ENCODE measurements around the gene UBE2QL1. TPM values are rescaled to one million over a fixed set of nuclear protein-coding genes. Genes with fewer than 3 reads are reported as not detected.

UBE2QL1 gene
- total and polyA plus RNA-seq, 4 donors, result 0.02 to 0.51 (median 0.09) TPM

DNA sequence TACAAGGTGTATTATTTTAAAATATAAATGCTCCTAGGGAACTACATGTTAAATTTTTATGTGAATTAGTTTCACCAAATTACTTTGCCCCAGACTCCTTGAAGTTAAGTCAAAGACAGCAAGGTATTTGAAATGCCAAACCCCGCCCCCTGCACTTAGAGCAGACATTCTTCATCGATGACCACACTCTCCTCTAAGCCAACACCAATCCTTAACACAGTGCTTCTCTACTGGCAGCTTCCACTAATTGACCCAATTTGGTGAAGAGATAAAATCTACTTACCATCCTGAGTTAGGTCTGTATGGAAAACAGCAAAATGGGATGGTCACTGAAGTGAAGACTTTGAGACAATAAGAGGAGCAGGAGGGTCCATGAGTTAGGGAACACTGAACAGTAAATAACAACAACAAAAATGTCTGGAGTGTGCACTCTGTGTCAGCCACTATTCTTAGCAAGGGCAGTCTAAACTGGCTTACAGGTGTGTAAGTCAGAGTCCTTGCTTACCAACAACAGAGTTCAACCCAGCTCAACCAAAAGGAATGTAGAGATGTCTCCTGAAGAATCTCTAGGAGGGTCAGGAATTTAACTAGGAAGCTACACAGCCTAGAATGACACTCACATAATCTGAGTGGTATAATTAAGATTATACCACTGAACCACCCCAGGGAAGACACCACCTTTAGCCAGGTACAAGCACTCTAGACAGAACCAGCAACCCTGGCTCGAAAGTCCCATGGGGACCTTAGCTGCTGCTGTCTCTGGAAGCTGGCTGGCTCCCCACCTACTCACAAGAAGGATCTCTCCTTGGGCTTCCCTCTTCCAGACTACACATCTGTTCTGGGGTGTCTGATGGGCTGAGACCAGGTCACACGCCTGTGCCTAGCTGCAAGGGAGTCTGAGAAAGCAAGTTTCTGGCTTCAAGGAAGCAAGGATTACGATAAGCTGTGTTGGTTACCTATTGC, 8.8 kb upstream of the UBE2QL1 start:
- TF ChIP-seq, protein P1, sequence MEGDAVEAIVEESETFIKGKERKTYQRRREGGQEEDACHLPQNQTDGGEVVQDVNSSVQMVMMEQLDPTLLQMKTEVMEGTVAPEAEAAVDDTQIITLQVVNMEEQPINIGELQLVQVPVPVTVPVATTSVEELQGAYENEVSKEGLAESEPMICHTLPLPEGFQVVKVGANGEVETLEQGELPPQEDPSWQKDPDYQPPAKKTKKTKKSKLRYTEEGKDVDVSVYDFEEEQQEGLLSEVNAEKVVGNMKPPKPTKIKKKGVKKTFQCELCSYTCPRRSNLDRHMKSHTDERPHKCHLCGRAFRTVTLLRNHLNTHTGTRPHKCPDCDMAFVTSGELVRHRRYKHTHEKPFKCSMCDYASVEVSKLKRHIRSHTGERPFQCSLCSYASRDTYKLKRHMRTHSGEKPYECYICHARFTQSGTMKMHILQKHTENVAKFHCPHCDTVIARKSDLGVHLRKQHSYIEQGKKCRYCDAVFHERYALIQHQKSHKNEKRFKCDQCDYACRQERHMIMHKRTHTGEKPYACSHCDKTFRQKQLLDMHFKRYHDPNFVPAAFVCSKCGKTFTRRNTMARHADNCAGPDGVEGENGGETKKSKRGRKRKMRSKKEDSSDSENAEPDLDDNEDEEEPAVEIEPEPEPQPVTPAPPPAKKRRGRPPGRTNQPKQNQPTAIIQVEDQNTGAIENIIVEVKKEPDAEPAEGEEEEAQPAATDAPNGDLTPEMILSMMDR (IDR thresholded peaks at IDR 0.05; ENCODE audit: control extremely low read depth, extremely low read depth), result no peak
- ATAC-seq (ENCODE audit: insufficient read depth, low FRiP score), result no peak
- WGBS, 2 donors, result 85 to 89% methylated on average over 5 of the region's 5 CpGs

GRCh38 chr5:6442333-6442732, 6.3 kb upstream of the UBE2QL1 start:
- Histone ChIP-seq H3K4me1 (ENCODE audit: control insufficient read depth in 5 of 5, insufficient read depth in 5 of 5, low read length in 5 of 5) (no peaks in the 10 kb centered on the region), H3K4me3 (no peak overlapping the region), H3K27ac (ENCODE audit: low read depth in 1 of 2, low read length in 1 of 2) (no peak overlapping the region), H3K27me3 (ENCODE audit: control insufficient read depth in 3 of 3, insufficient read depth in 3 of 3, low read length in 2 of 3) (peaks cover 0 to 8% (median 0%) of the 10 kb centered on the region in 3 donors), H3K36me3 (ENCODE audit: control insufficient read depth in 4 of 4, insufficient read depth in 4 of 4, low read length in 4 of 4) (no peaks in the 10 kb centered on the region), H3K9ac (ENCODE audit: insufficient read depth in 1 of 2, low read length in 2 of 2) (no peak overlapping the region), H3K9me3 (ENCODE audit: control insufficient read depth in 4 of 4, insufficient read depth in 3 of 4, low read length in 3 of 4) (peaks cover 0 to 18% (median 2%) of the 10 kb centered on the region in 4 donors)
- ATAC-seq (ENCODE audit: insufficient read depth, low FRiP score) (no peak), DNase-seq (no peak)
- WGBS, 2 donors, result 87 to 97% methylated on average over 2 of the region's 2 CpGs
- TF ChIP-seq, protein P1 (IDR thresholded peaks at IDR 0.05; ENCODE audit: control extremely low read depth, extremely low read depth), result no peak

More for the DNA sequence above, 8.8 kb upstream of the UBE2QL1 start:
- Histone ChIP-seq H3K9me3 (ENCODE audit: control insufficient read depth in 4 of 4, insufficient read depth in 3 of 4, low read length in 3 of 4) (peaks cover 0 to 20% (median 2%) of the 10 kb centered on the region in 4 donors), H3K36me3 (ENCODE audit: control insufficient read depth in 4 of 4, insufficient read depth in 4 of 4, low read length in 4 of 4) (no peaks in the 10 kb centered on the region), H3K27ac (ENCODE audit: low read depth in 1 of 2, low read length in 1 of 2) (no peak overlapping the region), H3K4me1 (ENCODE audit: control insufficient read depth in 5 of 5, insufficient read depth in 5 of 5, low read length in 5 of 5) (no peaks in the 10 kb centered on the region), H3K9ac (ENCODE audit: insufficient read depth in 1 of 2, low read length in 2 of 2) (no peak overlapping the region), H3K4me3 (no peak overlapping the region), H3K27me3 (ENCODE audit: control insufficient read depth in 3 of 3, insufficient read depth in 3 of 3, low read length in 2 of 3) (peaks cover 0 to 8% (median 0%) of the 10 kb centered on the region in 3 donors)
- no peak for DNase-seq

GRCh38 chr5:6443326-6443725, 5.3 kb upstream of the UBE2QL1 start:
- no peak for ATAC-seq (ENCODE audit: insufficient read depth, low FRiP score)
- TF ChIP-seq, protein P1 (IDR thresholded peaks at IDR 0.05; ENCODE audit: control extremely low read depth, extremely low read depth), result no peak

More at GRCh38 chr5:6443326-6443725, 5.3 kb upstream of the UBE2QL1 start:
- Histone ChIP-seq H3K27ac (ENCODE audit: low read depth in 1 of 2, low read length in 1 of 2) (no peak overlapping the region), H3K4me1 (ENCODE audit: control insufficient read depth in 5 of 5, insufficient read depth in 5 of 5, low read length in 5 of 5) (no peaks in the 10 kb centered on the region), H3K9ac (ENCODE audit: insufficient read depth in 1 of 2, low read length in 2 of 2) (no peak overlapping the region), H3K27me3 (ENCODE audit: control insufficient read depth in 3 of 3, insufficient read depth in 3 of 3, low read length in 2 of 3) (peaks cover 0 to 16% (median 10%) of the 10 kb centered on the region in 3 donors), H3K9me3 (ENCODE audit: control insufficient read depth in 4 of 4, insufficient read depth in 3 of 4, low read length in 3 of 4) (peaks cover 0 to 22% (median 2%) of the 10 kb centered on the region in 4 donors), H3K4me3 (no peak overlapping the region), H3K36me3 (ENCODE audit: control insufficient read depth in 4 of 4, insufficient read depth in 4 of 4, low read length in 4 of 4) (no peaks in the 10 kb centered on the region)
- 58 to 66% methylated on average over 5 of the region's 5 CpGs for WGBS, 2 donors
- DNase-seq, result no peak
